Stimulated activated CD4-positive, alpha-beta T cell treated with anti-CD3 and anti-CD28 coated beads, TNF-alpha, amount 100 ng/mL, for 4 hours (primary cell): ENCODE results near the gene NHEJ1.
A peak's percentile ranks its signal among the peaks of the same experiment; 100 is the strongest.

ENCODE experiments used
- DNase-seq, 3 experiments: peaks; one replicate each; pipeline ENCODE4 v3.0.0-alpha.2; 2020; ENCODE audit warnings: low read depth in 3 of 3

Gene NHEJ1

DNA sequence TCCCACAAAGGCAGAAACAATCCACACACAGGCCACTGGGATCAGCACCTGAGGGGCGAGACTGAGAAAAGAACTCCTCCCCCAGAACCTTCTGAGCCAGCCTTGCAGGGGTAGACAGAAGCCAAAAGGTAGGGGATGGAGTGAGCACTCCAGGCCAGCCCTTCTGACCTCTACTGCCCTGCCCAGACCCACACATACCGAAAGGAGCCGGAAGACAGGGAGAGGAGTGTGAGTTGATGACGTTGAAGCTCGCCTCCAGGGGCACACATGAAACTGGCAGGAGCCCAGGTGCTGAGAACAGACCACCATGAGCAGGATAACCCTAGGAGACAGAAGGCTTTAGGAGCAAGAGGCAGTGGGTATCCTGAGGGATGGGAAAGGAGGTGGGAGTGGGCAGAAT is 7.4 kb upstream of the NHEJ1 start:
- no peak for DNase-seq

- no peak for DNase-seq
Measured at GRCh38 chr2:219165058-219165911, 4.7 kb upstream of the NHEJ1 start.

DNA sequence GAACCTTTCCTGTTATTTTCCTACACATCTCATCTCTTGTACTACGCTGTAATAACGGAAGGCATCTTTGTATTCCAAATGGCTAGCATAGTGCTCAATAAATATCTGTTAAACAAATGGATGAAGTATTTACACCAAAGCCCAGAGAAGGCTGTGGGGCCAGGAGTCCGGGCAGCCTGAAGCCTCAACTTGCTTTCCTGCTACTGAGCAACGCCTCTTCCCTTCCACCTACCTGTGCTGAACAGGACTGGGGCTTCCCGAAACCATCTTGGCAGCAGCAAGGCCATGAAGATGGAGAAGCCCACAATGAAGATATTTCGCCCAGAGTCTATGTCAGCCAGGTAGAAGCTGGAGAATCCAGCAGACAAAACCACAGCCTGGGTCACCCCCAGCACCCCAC is 2.5 kb upstream of the NHEJ1 start:
- no peak for DNase-seq

GRCh38 chr2:219161097-219161496 is 482 bp upstream of the NHEJ1 start:
- no peak for DNase-seq

- no peak for DNase-seq
Measured at GRCh38 chr2:219159771-219160185, 837 bp downstream of the NHEJ1 start.

DNA sequence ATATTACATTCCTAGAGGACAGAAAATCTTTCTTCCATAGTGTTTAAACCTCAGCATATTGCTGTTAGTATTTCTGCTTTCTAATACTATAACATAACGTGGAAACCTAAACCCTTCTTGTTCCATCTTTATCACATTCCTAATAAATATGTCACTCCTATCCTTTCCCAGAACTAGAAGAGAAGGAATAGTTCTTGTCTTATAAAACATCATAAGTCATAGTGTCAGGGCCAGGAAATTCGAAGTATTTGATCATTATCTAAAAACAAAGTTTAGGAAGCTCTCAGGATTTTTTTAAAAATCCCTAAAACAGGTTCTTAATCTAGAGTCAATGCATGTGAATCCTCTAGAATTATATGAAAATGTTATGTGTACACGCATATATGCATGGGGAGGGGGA is 2.0 kb downstream of the NHEJ1 start:
- no peak for DNase-seq

DNA sequence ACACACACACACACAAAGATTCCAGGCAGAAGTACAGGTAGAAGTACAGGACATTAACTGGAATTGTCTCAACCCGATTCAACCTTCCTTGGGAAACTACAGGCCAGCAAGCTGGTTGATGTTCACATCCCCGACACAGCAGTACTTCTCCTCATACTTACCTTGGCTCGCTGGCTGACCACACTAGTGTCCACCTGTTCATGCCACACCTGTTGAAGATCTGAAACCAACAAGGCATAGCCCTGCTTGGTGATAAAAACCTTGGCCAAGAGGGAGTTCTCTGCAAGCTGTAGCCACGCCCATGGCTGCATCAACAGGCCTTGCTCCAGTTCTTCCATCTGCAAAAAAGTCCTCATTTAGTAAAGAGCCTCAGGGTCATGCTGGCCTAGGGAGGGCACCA is 2.6 kb downstream of the NHEJ1 start:
- DNase-seq: no peak

GRCh38 chr2:219157396-219157795 is 3.2 kb downstream of the NHEJ1 start:
- no peak for DNase-seq

DNA sequence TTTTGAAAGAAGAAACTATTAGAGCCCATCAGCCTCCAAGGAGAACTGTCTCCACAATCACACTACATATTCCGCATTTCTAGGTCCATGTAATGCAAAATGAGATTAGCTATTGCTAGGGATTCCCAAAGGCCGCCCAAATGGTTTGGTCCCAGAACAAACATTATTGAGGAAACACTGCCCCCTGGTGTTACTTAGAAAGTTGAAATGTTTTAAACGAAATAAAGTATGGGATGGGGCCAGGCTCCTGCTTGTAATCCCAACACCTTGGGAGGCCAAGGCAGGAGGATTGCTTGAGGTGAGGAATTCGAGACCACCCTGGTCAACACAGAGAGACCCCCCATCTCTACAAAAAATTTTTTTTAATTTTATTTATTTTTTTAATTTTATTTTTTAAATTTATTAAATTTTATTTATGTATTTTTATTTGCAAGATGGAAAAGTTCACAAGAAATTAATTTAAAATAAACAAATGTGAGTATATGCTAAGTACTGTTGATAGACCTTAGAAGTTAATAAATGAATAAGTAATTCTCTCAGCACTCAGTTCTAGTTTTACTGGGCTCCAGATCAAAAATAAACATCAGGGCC is 5.5 kb downstream of the NHEJ1 start:
- DNase-seq: no peak

GRCh38 chr2:219149667-219150066 is 10.9 kb downstream of the NHEJ1 start:
- no peak for DNase-seq

- no peak for DNase-seq
Measured at GRCh38 chr2:219142329-219142728, 18.3 kb downstream of the NHEJ1 start.

- DNase-seq: no peak
Measured at GRCh38 chr2:219140722-219141121, 19.9 kb downstream of the NHEJ1 start.

DNA sequence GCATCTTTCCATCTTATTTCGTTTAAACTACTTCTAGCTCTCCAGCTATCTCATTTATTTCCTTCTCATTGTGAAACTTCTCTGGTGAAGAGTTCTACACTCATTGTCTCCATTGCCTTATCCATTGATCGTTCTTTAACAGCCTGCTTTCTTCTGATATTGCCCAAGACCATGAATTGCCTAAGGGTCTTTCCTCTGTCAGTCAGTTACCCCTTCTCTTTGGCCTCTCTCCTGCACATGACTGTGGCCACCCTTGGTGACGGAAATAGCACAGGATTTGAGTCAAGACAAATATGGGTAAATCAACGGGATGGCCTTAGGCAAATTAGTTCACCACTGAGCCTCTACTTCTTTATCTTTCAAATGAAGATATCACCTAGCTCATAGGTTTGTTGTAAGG is 26.6 kb downstream of the NHEJ1 start:
- no peak for DNase-seq

- no peak for DNase-seq
Measured at GRCh38 chr2:219131744-219132143, 28.9 kb downstream of the NHEJ1 start.

GRCh38 chr2:219131327-219131726 is 29.3 kb downstream of the NHEJ1 start:
- no peak for DNase-seq

DNA sequence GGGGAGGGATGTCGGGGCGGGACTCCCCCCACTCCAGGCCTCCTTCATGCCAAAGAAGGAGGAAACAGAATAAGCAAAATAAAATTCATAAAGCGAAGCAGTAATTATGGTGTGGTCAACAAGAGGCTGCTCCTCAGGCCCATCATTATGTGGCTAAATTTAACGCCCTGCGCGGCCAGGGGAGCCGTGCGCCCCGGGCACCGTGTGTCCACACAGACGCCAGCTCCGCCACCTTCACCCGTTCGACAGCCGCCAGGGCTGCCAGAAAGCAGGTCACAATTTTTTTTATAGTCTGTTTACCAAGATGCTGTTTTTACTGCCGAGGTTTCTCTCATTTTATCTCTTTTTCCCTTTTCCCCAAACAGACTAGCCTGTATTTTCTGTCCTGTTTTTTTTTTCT is 31.0 kb downstream of the NHEJ1 start:
- no peak for DNase-seq

GRCh38 chr2:219128396-219128795 is 32.2 kb downstream of the NHEJ1 start:
- no peak for DNase-seq

- no peak for DNase-seq
Measured at GRCh38 chr2:219127037-219127635, 33.5 kb downstream of the NHEJ1 start.

GRCh38 chr2:219126555-219126954 is 34.1 kb downstream of the NHEJ1 start:
- no peak for DNase-seq

DNA sequence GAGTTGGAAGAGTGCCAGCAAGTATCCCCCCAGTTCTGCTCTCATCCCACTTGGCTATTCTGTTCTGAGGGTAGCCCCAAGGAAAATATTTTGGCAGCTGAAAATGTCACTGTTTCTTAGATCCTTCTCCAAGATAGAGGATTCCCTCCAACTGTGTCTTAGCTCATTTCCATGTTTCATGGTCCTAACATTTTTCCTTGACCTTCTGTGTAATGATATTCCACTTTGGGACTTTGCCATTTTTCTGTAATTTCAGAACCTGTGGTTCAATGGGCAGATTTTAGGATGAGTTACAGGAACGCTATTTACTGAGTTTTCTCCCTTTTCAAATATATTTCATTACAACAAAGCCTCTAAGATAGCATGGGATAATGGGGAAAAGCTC is 34.7 kb downstream of the NHEJ1 start:
- DNase-seq: no peak

- DNase-seq: no peak
Measured at GRCh38 chr2:219125225-219125885, 35.3 kb downstream of the NHEJ1 start.

- peak in 1 of 3 experiments; percentile 3 for DNase-seq
Measured at GRCh38 chr2:219124381-219125110, 36.1 kb downstream of the NHEJ1 start.
